Natural killer cell treated with Interleukin-12 subunit alpha and Interleukin-12 subunit beta and Interleukin-15 and Interleukin-18, amount 100 ng/mL, for 72 hours (primary cell): ENCODE results near the gene TTLL13. TPM values are rescaled to one million over a fixed set of nuclear protein-coding genes. Genes with fewer than 3 reads are reported as not detected.

Experiments used
- total RNA-seq, 2 donors: library from RNA; stranded (reverse); gene quantifications; one replicate each; pipeline ENCODE4 v1.2.3, GENCODE V29; 2022

The TTLL13 gene
- total RNA-seq, 2 donors from 2014 or later: 0.36 TPM; not detected in 1

Other genes starting within 250 kb of the TTLL13 start
- gene ZNF710, start 248.2 kb upstream of the TTLL13 start, total RNA-seq: 10 to 100 TPM; 26.6 to 32.6 TPM
- gene IDH2, start 147.1 kb upstream of the TTLL13 start, total RNA-seq: 10 to 100 TPM; 94.3 to 96.4 TPM
- gene SEMA4B, start 48.2 kb upstream of the TTLL13 start, total RNA-seq: 1 to 10 TPM; 9.2 to 9.7 TPM
- 100 to 1,000 TPM in 1 of 2 donors, 10 to 100 TPM in 1; 86.1 to 119 TPM for gene CIB1, start 15.6 kb upstream of the TTLL13 start, total RNA-seq
- 10 to 100 TPM in 1 of 2 donors, 1 to 10 TPM in 1; 9.6 to 10.0 TPM for gene GDPGP1, start 15.3 kb upstream of the TTLL13 start, total RNA-seq
- 10 to 100 TPM; 22.8 to 36.5 TPM for gene NGRN, start 16.1 kb downstream of the TTLL13 start, total RNA-seq
- gene ZNF774, start 102.7 kb downstream of the TTLL13 start, total RNA-seq: 1 to 10 TPM; 1.3 to 1.4 TPM
- 100 to 1,000 TPM; 222 to 382 TPM for gene IQGAP1, start 138.7 kb downstream of the TTLL13 start, total RNA-seq